ENCODE data around the gene RPS29.
"Not testable (repeated sequence)": the region's sequence is repeated elsewhere in the genome, so short reads cannot be mapped to it uniquely, and the experiment has no call there.

RPS29 gene

GRCh38 chr14:49585803-49586672 is at the start of gene RPS29:
RPS29 (minus strand) TSS chr14:49586380; CDS start chr14:49586346, 34 bp downstream.
- peak; percentile 98 to 99 for DNase-seq (ENCODE audit: low read depth in 2 of 2)

DNA sequence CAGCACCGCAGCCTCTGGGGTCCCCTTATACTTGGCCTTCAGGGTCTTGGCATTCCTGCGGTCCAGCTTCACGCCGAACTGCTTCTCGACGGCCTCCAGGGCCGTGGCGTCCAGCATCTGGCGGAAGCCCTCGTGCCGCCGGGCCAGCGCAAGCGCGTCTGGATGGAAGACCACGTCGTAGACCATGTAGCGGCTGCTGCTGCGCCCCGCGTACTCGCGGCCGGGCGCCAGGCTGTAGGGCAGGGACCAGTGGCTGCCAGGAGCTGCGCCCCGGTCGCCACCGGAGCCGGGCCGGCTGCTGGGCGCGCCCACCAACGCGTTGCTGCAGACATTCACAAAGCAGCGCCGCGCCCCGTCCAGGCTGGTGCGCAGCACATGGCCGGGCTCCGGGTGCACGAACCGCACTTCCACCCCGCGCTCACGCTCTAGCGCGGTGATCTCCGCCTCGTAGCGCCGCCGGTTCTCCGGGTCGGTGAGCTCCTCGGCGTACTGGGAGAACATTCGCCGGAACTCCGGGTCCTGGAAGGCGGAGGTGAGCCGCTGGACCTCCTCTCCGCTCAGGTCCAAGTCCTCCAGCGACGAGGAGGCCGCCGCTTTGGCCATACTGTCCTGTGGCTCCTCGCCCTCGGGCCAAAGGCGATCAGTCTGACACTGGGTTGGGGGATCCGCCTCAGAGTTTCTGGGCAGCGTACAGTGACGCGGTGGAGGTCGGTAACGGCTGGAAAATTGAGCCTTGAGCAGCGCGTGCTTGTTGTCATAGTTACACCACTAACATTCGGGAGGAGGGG is 48.6 kb upstream of the RPS29 start, which contains the start of gene DNAAF2:
Gene DNAAF2, minus strand, starts transcription at position 698 of the 788 bp plus-strand sequence. Its CDS starts 95 bp downstream, at position 603.
- DNase-seq (ENCODE audit: low read depth in 2 of 2), result peak; percentile 16 to 30

DNA sequence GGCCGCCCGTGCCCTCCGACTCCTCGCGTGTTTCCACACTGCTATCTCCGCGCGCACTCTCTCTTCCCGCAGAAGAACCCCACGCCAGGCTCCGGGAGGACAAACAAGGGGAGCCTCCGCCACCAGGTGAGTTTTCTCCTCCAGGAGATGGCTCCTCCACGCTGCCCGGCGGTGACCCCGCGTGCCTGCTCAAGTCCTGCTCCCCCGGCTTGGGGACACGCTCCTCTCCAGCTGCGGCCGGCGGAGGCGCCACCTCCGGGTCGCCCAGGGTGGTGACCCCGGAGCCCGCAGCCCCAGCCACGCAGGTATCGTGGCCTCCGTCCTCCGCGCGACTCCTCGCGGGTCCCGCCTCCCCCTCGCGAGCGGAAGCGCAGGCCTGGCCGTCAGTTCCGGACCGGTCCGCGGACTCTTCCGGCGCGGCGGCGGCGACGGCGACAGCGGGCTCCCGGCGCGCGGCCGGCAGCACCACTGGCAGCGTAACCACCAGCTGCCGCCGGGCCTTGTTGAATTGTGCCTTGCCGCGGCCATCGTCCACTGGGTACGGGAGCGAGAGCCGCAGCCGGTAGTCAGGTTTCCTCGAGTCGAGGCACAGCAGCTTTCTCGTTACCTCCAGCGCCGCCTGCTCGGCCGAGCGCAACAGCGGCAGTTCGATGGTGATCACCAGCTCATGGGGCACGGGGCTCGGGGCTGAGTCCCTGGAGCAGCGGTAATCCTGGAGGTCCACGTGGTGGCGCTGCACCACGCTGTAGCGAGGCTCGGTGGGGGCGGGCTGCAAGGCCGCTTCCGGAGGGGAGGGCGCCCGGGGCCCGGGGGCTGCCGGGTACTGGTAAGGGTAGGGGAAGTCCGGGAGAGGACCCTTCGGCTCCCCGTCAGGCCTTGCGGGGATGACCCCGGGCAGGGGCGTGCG is 47.7 kb upstream of the RPS29 start:
- peak; percentile 82 to 86 for DNase-seq (ENCODE audit: low read depth in 2 of 2)

DNA sequence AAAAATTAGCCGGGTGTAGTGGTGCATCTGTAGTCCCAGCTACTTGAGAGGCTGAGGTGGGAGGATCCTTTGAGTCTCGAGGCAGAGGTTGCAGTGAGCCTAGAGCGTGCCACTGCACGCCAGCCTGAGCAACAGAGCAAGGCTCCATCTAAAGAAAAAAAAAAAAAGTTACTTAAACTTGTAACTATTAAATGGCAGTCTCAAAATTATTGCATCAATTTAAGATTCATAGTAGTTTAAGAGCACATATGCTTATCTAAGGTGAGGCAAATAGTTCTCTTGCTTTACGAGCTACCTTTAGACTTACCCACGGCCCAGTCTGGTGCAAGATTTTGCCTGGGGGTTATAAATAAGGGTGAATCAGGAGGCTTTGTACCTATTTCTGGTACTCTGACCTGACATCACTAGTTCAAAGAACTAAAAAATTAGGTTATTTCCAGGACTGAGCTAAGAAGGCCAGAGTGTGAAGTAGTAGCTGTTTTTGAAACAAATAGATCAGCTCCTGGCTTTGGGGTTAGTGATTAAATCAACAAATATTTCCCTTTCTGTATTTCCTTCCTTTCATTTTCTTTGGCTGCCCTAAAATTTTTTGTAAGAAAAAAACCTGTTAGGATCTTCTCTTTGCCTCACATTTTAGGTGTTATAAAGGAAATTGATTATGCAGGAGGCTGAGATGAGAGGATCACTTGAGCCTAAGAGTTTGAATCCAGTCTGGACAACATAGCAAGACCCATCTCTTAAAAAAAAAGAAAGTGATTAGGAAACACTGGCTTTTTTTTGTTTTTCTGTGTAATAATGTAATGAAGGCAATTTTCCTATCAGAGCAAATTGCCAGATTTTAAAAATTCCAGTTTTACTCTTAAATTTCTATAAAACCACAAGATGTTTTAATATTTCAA is 38.0 kb upstream of the RPS29 start:
- DNase-seq (ENCODE audit: low read depth in 2 of 2), result no peak

- DNase-seq (ENCODE audit: low read depth in 2 of 2), result no peak
Observed at GRCh38 chr14:49623387-49623786, 37.2 kb upstream of the RPS29 start.

DNA sequence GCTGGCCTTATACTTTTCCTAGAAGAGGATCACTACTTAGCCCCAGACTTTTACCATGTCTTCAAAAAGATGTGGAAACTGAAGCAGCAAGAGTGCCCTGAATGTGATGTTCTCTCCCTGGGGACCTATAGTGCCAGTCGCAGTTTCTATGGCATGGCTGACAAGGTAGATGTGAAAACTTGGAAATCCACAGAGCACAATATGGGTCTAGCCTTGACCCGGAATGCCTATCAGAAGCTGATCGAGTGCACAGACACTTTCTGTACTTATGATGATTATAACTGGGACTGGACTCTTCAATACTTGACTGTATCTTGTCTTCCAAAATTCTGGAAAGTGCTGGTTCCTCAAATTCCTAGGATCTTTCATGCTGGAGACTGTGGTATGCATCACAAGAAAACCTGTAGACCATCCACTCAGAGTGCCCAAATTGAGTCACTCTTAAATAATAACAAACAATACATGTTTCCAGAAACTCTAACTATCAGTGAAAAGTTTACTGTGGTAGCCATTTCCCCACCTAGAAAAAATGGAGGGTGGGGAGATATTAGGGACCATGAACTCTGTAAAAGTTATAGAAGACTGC is 35.9 kb upstream of the RPS29 start:
- DNase-seq (ENCODE audit: low read depth in 2 of 2), result no peak

DNA sequence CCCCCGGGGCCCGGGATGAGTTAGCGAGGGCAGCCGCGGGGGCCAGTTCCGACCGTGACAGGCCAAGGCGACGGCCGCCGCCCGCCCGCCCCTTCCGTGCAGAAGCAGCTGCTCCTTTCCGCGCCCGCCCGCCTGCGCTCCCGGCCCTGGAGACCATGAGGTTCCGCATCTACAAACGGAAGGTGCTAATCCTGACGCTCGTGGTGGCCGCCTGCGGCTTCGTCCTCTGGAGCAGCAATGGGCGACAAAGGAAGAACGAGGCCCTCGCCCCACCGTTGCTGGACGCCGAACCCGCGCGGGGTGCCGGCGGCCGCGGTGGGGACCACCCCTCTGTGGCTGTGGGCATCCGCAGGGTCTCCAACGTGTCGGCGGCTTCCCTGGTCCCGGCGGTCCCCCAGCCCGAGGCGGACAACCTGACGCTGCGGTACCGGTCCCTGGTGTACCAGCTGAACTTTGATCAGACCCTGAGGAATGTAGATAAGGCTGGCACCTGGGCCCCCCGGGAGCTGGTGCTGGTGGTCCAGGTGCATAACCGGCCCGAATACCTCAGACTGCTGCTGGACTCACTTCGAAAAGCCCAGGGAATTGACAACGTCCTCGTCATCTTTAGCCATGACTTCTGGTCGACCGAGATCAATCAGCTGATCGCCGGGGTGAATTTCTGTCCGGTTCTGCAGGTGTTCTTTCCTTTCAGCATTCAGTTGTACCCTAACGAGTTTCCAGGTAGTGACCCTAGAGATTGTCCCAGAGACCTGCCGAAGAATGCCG is 35.1 kb upstream of the RPS29 start:
- no peak for DNase-seq (ENCODE audit: low read depth in 2 of 2)

DNA sequence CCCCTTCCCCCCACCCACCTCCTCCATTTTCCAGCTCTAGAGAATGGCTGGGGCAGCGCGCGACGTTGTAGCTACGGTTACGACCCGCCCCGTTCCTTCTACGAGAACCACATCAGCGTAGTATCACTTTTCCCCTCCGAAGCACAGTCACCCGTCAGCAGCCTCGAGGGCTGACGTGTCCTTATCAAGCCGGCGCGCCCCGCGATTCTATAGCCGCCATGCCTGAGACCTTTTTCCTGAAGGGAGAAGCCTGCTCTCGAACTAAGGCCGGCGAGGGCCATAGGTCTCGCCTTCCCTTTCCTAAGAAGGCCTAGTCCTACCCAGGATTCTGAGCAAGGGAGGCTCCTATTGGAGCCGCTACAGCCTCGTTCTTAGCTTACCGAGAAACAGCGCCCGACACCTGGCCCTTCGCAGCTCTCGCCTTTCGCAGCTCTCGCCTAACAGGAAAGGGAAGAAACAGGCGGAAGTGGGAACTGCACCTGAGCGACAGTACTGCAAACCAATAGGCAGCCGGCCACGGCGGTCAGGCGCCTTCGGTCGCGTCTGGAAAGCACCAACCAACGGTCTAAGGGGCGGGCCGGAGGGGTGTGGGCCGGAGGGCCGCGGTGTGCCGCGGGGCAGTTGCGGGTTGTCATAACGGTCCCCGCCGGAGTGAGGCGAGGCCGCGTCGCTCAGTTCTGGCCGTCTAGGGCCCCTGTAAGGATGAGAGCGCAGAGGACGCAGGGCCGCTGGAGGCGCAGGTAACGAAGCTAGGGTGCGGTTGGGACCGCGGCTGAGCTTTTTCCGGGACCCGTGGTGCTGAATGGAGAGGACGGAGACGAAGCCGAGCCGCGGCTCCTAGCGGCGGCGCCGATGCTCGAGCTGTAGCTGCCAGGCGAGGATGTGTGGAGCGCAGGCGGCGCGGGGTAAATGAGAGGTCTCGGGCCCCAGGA is 34.3 kb upstream of the RPS29 start, which contains the start of the genes MGAT2 and RPL36AL:
Gene MGAT2, plus strand, starts transcription at position 618 of the 932 bp plus-strand sequence. CDS start 470 bp downstream, outside the sequence.
Gene RPL36AL, minus strand, starts transcription at position 445 of the 932 bp plus-strand sequence. CDS start 1,522 bp downstream, outside the sequence.
- DNase-seq (ENCODE audit: low read depth in 2 of 2), result peak; percentile 96 to 97

DNA sequence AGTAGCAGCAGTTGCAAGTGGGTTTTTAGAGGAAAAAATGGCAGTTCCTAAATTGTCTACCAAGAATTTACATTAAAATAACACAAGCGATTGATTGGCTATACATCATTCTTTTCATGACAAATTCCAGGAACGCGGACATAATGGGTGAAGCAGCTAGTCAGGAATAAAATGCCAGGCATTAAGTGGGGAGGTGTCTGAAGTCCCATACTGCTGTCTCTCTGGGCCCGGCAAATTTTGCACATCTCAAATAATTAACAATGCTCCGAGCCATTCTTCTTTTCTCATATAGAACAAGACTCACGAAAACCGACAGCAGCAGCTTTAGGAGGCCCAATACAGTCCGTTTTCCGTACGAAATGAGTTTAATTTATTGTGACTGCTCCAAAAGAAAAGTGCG is 33.5 kb upstream of the RPS29 start:
- DNase-seq (ENCODE audit: low read depth in 2 of 2), result no peak

DNA sequence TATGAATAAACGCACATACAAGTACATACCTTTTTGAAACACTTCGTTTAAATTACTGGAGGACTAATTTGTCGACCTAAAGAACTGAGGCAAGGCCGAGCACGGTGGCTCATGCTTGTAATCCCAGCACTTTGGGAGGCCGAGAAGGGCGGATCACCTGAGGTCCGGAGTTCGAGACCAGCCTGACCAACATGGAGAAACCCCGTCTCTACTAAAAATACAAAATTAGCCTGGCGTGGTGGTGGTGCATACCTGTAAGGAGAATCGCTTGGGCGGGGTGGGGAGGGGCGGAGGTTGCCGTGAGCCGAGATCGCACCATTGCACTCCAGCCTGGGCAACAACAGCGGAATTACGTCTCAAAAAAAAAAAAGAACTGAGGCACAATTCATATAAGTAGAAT is 33.1 kb upstream of the RPS29 start:
- DNase-seq (ENCODE audit: low read depth in 2 of 2), result not testable (repeated sequence)

DNA sequence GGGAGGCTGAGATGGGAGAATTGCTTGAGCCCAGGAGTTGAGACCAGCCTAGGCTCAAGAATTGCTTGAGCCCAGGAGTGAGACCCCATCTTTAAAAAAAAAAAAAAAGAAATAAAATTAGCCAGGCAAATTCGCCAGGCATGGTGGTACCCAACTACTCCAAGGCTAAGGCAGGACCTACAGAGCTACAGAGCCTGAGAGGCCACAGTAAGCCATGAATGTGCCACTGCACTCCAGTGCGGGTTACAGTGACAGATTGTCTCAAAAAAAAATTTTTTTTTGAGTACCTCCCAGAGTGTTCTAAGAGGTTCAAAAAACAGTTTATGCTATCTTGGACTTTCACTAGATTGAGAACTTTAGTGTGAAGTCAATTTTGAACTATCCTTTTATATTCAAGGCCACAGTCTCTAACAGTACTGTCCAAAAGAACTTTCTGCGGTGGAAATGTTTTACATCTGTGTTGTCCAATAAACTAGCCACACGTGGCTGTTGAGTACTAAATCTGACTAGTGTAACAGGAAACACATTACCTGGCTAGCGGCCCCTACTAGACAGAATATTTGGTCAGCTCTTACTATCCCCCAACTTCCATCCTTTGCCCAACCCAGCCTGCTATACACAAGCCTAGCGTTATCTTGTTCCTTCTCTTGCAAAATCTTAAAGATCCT is 31.8 kb upstream of the RPS29 start:
- no peak for DNase-seq (ENCODE audit: low read depth in 2 of 2)

DNA sequence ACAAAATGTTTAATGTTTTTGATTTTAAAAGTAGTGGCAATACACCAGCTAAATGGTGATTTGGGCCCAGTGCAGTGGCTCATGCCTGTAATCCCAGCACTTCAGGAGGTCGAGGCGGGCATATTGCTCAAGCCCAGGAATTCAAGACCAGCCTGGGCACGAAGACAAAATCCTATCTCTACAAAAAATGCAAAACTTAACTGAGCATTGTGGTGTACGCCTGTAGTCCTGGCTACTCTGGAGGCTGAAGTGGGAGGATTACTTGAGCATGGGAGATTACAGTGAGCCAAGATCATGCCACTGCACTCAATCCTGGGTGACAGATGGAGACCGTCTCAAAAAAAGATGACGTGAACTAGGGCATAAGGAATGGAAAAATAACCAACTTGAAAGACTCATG is 29.6 kb upstream of the RPS29 start:
- no peak for DNase-seq (ENCODE audit: low read depth in 2 of 2)

- no peak for DNase-seq (ENCODE audit: low read depth in 2 of 2)
Observed at GRCh38 chr14:49614196-49614595, 28.0 kb upstream of the RPS29 start.

DNA sequence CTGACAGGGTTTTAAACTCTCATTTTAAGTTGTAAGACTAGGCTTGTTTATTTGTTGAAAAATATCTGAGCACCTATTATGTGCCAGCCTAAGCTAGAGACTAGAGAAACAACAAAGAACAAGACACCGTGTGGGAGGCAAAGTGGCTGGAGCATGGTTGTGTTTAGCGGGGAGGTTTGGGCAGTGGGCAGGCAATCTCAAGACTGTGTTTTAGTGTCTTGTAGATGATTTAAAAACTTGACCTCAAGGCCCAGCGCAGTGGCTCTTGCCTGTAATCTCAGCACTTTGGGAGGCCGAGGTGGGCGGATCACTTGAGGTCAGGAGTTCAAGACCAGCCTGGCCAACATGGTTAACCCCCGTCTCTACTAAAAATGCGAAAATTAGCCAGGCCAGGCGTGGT is 26.5 kb upstream of the RPS29 start:
- DNase-seq (ENCODE audit: low read depth in 2 of 2), result no peak

DNA sequence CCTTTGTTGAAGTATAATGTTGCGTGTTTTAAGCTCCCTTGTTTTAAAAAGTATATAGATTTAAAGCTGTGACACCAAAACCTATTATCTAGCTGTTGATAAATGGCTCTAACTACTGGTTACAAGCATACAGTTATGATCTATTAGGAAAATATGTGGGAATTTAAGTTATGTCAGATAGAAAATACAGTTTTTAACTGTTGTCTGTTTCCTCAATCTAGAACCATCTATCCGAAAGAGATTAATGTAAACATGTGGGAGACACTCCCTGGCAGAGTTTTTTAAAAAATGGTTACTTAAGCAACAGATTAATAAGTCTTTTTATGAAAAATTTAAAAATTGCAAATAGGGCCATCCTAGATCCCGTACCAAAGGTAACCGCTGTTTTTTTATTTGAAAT is 26.1 kb upstream of the RPS29 start:
- no peak for DNase-seq (ENCODE audit: low read depth in 2 of 2)

DNA sequence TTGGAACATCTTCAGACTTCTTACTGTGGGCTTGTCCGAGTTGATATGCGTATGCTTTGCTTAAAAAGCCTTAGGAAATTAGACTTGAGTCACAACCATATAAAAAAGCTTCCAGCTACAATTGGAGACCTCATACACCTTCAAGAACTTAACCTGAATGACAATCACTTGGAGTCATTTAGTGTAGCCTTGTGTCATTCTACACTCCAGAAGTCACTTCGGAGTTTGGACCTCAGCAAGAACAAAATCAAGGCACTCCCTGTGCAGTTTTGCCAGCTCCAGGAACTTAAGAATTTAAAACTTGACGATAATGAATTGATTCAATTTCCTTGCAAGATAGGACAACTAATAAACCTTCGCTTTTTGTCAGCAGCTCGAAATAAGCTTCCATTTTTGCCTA is 21.4 kb upstream of the RPS29 start:
- DNase-seq (ENCODE audit: low read depth in 2 of 2), result no peak

DNA sequence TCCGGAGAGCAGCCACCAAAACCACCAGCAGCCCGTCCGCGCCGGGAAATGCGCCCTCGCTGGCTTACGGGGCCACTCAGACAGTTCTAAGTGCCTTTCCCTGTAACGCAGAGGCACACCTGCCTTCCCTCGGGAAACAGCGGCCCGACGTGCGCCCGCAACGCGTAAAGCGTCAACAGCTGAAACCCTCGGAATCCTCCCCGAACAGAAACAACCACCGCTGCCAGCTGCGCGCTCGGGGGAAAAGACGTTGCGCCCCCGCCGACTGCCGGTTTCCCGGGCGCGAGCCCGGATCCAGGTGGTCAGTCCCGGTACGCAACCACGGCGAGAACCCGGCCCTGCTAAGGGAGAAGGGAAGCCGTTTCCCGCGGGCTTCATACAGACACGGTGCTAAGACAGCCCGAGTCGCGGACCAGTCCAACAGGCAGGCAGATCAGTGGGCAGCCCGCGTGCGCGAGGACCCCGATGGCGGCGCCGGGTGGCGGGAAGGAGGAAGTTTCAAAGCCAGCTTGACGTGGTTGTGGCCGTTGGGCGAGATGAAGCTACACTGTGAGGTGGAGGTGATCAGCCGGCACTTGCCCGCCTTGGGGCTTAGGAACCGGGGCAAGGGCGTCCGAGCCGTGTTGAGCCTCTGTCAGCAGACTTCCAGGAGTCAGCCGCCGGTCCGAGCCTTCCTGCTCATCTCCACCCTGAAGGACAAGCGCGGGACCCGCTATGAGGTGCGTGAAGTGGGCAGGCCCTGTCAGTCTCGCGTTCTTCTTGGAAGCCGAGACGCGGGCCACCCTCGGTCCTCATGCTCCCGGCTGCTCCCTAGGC is 12.5 kb upstream of the RPS29 start, which contains the start of gene LRR1:
Gene LRR1, plus strand, starts transcription at position 456 of the 816 bp plus-strand sequence. Its CDS starts 81 bp downstream, at position 537.
- DNase-seq (ENCODE audit: low read depth in 2 of 2), result peak; percentile 44 to 47
